ENCODE data around the gene RNF41.

Gene RNF41

DNA sequence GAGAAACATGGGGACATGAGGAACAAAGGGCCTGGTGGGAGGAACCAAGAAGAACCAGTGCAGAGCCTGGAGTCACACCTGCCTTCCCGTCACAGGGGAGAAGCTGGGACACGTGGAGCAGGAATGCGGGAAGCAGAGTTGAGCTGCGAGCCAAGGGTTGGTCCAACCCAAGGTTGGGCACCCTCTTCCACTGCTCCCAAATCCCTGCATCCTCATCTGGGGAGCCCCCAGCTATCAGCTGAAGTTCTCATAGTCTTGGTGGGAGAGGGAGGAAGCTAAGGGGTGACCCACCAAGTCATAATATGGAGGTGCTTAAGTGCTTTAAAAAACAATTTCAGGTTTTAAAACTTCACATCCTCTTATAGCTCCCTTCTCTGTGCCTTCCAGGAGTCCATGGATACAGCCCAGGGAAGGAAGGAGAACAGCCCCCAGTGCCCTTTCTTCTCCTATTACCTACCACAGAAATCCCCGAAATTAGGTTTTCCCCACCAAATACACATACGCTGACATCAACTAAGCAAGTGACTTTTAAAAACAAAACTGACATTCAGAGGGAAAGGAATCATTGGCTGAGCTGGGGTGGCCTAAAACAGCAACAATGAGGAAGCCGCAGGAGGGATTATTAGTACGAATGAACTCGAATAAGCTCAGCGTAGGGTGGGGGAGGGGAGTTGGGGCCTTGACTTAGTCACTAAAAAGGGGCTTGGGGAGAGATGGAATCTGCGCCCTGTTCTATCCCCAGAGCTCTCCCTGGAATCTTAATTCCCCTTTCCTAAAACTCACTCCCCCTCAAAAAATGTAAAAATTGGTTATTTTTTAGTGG lies 59.0 kb downstream of the RNF41 start:
- no peak overlapping the region for H3K4me3 ChIP-seq (ENCODE audit: low read depth, low read length)
- TF ChIP-seq CTCF (IDR thresholded peaks at IDR 0.05; ENCODE audit: control insufficient read depth, extremely low read depth, insufficient read depth), result no peak
- no peak for DNase-seq (ENCODE audit: low read depth)

- DNase-seq (ENCODE audit: low read depth), result no peak
- TF ChIP-seq CTCF (IDR thresholded peaks at IDR 0.05; ENCODE audit: control insufficient read depth, extremely low read depth, insufficient read depth), result no peak
- H3K4me3 ChIP-seq (ENCODE audit: low read depth, low read length), result no peak overlapping the region
Observed at GRCh38 chr12:56161690-56162351, 59.9 kb downstream of the RNF41 start.

- DNase-seq (ENCODE audit: low read depth), result no peak
- no peak for TF ChIP-seq CTCF (IDR thresholded peaks at IDR 0.05; ENCODE audit: control insufficient read depth, extremely low read depth, insufficient read depth)
- no peak overlapping the region for H3K4me3 ChIP-seq (ENCODE audit: low read depth, low read length)
Observed at GRCh38 chr12:56160894-56161689, 60.6 kb downstream of the RNF41 start.

- no peak for DNase-seq (ENCODE audit: low read depth)
- TF ChIP-seq CTCF (IDR thresholded peaks at IDR 0.05; ENCODE audit: control insufficient read depth, extremely low read depth, insufficient read depth), result no peak
- peak overlapping the region; percentile 90; the same call in 1 of the 2 replicates for H3K4me3 ChIP-seq (ENCODE audit: low read depth, low read length)
Observed at GRCh38 chr12:56160193-56160763, 61.4 kb downstream of the RNF41 start.

DNA sequence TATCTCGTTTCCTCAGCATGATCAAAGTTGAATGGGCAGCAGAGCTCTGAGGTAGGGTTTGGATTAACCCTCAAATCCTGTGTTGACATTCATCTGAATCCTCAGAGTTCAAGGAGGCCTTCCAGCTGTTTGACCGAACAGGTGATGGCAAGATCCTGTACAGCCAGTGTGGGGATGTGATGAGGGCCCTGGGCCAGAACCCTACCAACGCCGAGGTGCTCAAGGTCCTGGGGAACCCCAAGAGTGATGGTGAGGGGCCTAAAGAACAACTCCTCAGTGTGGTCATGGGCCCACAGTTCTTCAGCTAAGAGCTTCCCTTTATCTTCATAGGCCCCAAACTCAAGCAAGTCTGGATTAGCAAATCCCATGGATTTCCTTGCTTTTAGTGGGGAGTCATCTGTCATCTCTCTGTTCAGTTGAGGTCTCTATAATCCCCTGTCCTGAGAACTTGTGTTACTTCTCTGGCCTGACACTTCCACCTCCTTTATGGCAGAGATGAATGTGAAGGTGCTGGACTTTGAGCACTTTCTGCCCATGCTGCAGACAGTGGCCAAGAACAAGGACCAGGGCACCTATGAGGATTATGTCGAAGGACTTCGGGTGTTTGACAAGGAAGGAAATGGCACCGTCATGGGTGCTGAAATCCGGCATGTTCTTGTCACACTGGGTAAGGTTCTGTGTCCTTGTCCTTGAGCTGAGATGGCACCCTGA lies 62.1 kb downstream of the RNF41 start:
- no peak for TF ChIP-seq CTCF (IDR thresholded peaks at IDR 0.05; ENCODE audit: control insufficient read depth, extremely low read depth, insufficient read depth)
- DNase-seq (ENCODE audit: low read depth), result no peak
- peak overlapping the region; percentile 90 for H3K4me3 ChIP-seq (ENCODE audit: low read depth, low read length)

DNA sequence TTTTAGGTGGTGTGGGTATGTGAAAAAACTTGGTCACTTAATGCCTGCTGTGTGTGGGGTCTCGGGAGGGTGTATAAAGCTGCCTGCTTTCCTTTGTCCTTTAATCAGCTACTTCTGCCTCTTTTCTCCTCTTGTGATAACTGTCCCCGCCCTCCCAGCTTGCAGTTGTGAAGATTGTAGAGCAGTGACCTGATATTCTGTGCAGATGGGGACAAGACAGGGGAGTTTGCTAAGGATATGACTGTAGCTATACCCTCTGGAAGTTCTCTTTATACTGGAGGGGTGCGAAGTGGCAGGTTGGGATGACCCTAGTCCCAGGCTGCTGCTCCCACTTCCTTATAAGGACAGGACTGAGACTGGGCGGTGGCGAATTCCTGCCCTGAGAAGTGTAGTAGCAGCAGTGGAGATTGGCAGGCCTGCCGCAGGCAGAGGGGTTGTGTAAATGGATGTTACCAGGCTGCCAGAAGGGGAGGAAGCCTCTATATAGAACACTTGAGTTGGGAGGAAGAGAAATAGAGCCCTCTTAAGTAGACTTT lies 62.7 kb downstream of the RNF41 start:
- no peak for TF ChIP-seq CTCF (IDR thresholded peaks at IDR 0.05; ENCODE audit: control insufficient read depth, extremely low read depth, insufficient read depth)
- DNase-seq (ENCODE audit: low read depth), result peak; percentile 46
- H3K4me3 ChIP-seq (ENCODE audit: low read depth, low read length), result peak overlapping the region; percentile 90
